Measurements from ENCODE around the gene ATP11A. TPM values are rescaled to one million over a fixed set of nuclear protein-coding genes. Genes with fewer than 3 reads are reported as not detected.

Gene ATP11A
- total and polyA plus RNA-seq, 2 experiments from 2014 or later, result 4.9 to 5.0 TPM

- no peaks in the 10 kb centered on the region for H3K36me3 ChIP-seq (ENCODE audit: low read depth)
- in situ Hi-C loops (cut with MboI), result no loop called here
- no peak overlapping the region for H2AFZ ChIP-seq
- no peaks in the 10 kb centered on the region for H3K9me3 ChIP-seq (ENCODE audit: low read depth)
- H3K4me2 ChIP-seq (ENCODE audit: unreplicated experiment), result no peak overlapping the region
- no peaks in the 10 kb centered on the region for H3K27me3 ChIP-seq (replicated peaks; ENCODE audit: insufficient read depth)
- peaks cover 5% of the 10 kb centered on the region; the same call in 1 of the 2 replicates for H3K4me1 ChIP-seq (ENCODE audit: insufficient read depth)
- H3K4me3 ChIP-seq, result no peak overlapping the region
- H3K79me2 ChIP-seq (ENCODE audit: insufficient read depth), result no peaks in the 10 kb centered on the region
- H3K27ac ChIP-seq, result no peak overlapping the region
- DNase-seq, result no peak
- no peaks in the 10 kb centered on the region for H3K9me2 ChIP-seq (ENCODE audit: insufficient read depth)
- H3F3A ChIP-seq (ENCODE audit: insufficient read depth), result no peaks in the 10 kb centered on the region
- no peaks in the 10 kb centered on the region for H4K20me1 ChIP-seq (ENCODE audit: insufficient read depth)
- TF ChIP-seq EZH2phosphoT487 (IDR thresholded peaks at IDR 0.05; ENCODE audit: insufficient read depth, low read depth) (no peak), EZH2 (IDR thresholded peaks at IDR 0.05; ENCODE audit: insufficient read depth, poor library complexity, severe bottlenecking) (no peak)
- WGBS, 2 experiments (ENCODE audit: low coverage in 1 of 2, low lambda C conversion rate in 2 of 2, missing lambda C conversion rate in 2 of 2), result 96% methylated on average over 16 to 17 of the region's 17 CpGs
- H3K9ac ChIP-seq, result no peak overlapping the region
Measured at GRCh38 chr13:112720251-112720650, 30.4 kb downstream of the ATP11A start.

GRCh38 chr13:112720814-112721197, 31.0 kb downstream of the ATP11A start:
- Histone ChIP-seq H3F3A (ENCODE audit: insufficient read depth) (no peaks in the 10 kb centered on the region), H3K79me2 (ENCODE audit: insufficient read depth) (no peaks in the 10 kb centered on the region)
- 91 to 92% methylated on average over 10 of the region's 10 CpGs for WGBS, 2 experiments (ENCODE audit: low coverage in 1 of 2, low lambda C conversion rate in 2 of 2, missing lambda C conversion rate in 2 of 2)

GRCh38 chr13:112721198-112722104, 31.6 kb downstream of the ATP11A start:
- no peaks in the 10 kb centered on the region for H3K9me3 ChIP-seq (ENCODE audit: low read depth)
- no peaks in the 10 kb centered on the region for H3K9me2 ChIP-seq (ENCODE audit: insufficient read depth)
- TF ChIP-seq EZH2phosphoT487 (IDR thresholded peaks at IDR 0.05; ENCODE audit: insufficient read depth, low read depth) (no peak), EZH2 (IDR thresholded peaks at IDR 0.05; ENCODE audit: insufficient read depth, poor library complexity, severe bottlenecking) (no peak)
- no peaks in the 10 kb centered on the region for H4K20me1 ChIP-seq (ENCODE audit: insufficient read depth)
- H3K4me3 ChIP-seq, result no peak overlapping the region
- in situ Hi-C loops (cut with MboI), result no loop called here
- H3K79me2 ChIP-seq (ENCODE audit: insufficient read depth), result no peaks in the 10 kb centered on the region
- no peak overlapping the region for H3K27ac ChIP-seq
- no peak overlapping the region for H3K4me2 ChIP-seq (ENCODE audit: unreplicated experiment)
- no peak for DNase-seq
- H2AFZ ChIP-seq, result no peak overlapping the region
- peaks cover 5% of the 10 kb centered on the region; the same call in 1 of the 2 replicates for H3K4me1 ChIP-seq (ENCODE audit: insufficient read depth)
- H3K36me3 ChIP-seq (ENCODE audit: low read depth), result no peaks in the 10 kb centered on the region
- H3K27me3 ChIP-seq (replicated peaks; ENCODE audit: insufficient read depth), result no peaks in the 10 kb centered on the region
- H3F3A ChIP-seq (ENCODE audit: insufficient read depth), result no peaks in the 10 kb centered on the region
- H3K9ac ChIP-seq, result no peak overlapping the region
- WGBS, 2 experiments (ENCODE audit: low coverage in 1 of 2, low lambda C conversion rate in 2 of 2, missing lambda C conversion rate in 2 of 2), result 90 to 94% methylated on average over 26 of the region's 26 CpGs

More at GRCh38 chr13:112720814-112721197, 31.0 kb downstream of the ATP11A start:
- Histone ChIP-seq H2AFZ (no peak overlapping the region), H3K4me2 (ENCODE audit: unreplicated experiment) (no peak overlapping the region), H3K4me1 (ENCODE audit: insufficient read depth) (peaks cover 5% of the 10 kb centered on the region; the same call in 1 of the 2 replicates), H3K9ac (no peak overlapping the region), H3K9me2 (ENCODE audit: insufficient read depth) (no peaks in the 10 kb centered on the region), H3K9me3 (ENCODE audit: low read depth) (no peaks in the 10 kb centered on the region), H3K27ac (no peak overlapping the region), H4K20me1 (ENCODE audit: insufficient read depth) (no peaks in the 10 kb centered on the region), H3K36me3 (ENCODE audit: low read depth) (no peaks in the 10 kb centered on the region), H3K4me3 (no peak overlapping the region), H3K27me3 (replicated peaks; ENCODE audit: insufficient read depth) (no peaks in the 10 kb centered on the region)
- TF ChIP-seq EZH2phosphoT487 (IDR thresholded peaks at IDR 0.05; ENCODE audit: insufficient read depth, low read depth) (no peak), EZH2 (IDR thresholded peaks at IDR 0.05; ENCODE audit: insufficient read depth, poor library complexity, severe bottlenecking) (no peak)
- DNase-seq, result no peak
- in situ Hi-C loops (cut with MboI), result no loop called here

GRCh38 chr13:112722433-112723263, 32.8 kb downstream of the ATP11A start:
- Histone ChIP-seq H3K36me3 (ENCODE audit: low read depth) (no peaks in the 10 kb centered on the region), H3K27me3 (replicated peaks; ENCODE audit: insufficient read depth) (no peaks in the 10 kb centered on the region), H3K9ac (no peak overlapping the region), H4K20me1 (ENCODE audit: insufficient read depth) (no peaks in the 10 kb centered on the region), H3K4me2 (ENCODE audit: unreplicated experiment) (no peak overlapping the region), H3F3A (ENCODE audit: insufficient read depth) (no peaks in the 10 kb centered on the region), H3K27ac (no peak overlapping the region), H3K4me3 (no peak overlapping the region), H3K4me1 (ENCODE audit: insufficient read depth) (peaks cover 5% of the 10 kb centered on the region; the same call in 1 of the 2 replicates), H3K9me2 (ENCODE audit: insufficient read depth) (no peaks in the 10 kb centered on the region), H3K79me2 (ENCODE audit: insufficient read depth) (no peaks in the 10 kb centered on the region), H2AFZ (no peak overlapping the region), H3K9me3 (ENCODE audit: low read depth) (no peaks in the 10 kb centered on the region)
- WGBS, 2 experiments (ENCODE audit: low coverage in 1 of 2, low lambda C conversion rate in 2 of 2, missing lambda C conversion rate in 2 of 2), result 79 to 81% methylated on average over 18 to 19 of the region's 19 CpGs
- TF ChIP-seq EZH2 (IDR thresholded peaks at IDR 0.05; ENCODE audit: insufficient read depth, poor library complexity, severe bottlenecking) (no peak), EZH2phosphoT487 (IDR thresholded peaks at IDR 0.05; ENCODE audit: insufficient read depth, low read depth) (no peak)
- in situ Hi-C loops (cut with MboI), result no loop called here
- peak; percentile 65 for DNase-seq
